ENCODE results near the gene GPX1. TPM values are rescaled to one million over a fixed set of nuclear protein-coding genes. Genes with fewer than 3 reads are reported as not detected.
"Not testable (repeated sequence)": the region's sequence is repeated elsewhere in the genome, so short reads cannot be mapped to it uniquely, and the experiment has no call there.

The GPX1 gene
- total RNA-seq, 2 donors from 2014 or later = 230 to 235 TPM

DNA sequence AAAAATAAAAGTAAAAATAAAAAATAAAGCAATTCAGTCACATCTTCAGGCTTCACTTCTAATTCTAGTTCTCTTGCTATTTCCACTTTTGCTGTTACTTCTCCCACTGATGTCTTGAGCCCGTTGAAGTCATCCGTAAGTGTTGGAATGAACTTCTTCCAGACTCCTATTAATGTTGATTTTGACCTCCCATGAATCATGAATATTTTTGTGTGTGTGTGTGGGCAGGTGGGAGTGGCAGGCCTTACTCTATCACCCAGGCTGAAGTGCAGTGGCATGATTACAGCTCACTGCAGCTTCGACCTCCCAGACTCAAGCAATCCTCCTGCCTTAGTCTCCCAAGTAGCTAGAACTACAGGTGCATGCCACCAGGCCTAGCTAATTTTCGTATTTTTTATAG lies 29.0 kb downstream of the GPX1 start:
- DNase-seq = no peak
- no peak for ATAC-seq
- intact Hi-C loops (cut with DNase I) = no loop called here

- intact Hi-C loops (cut with DNase I); ATAC-seq; DNase-seq: not testable (repeated sequence)
These were observed 29.8 kb downstream of the GPX1 start for GRCh38 chr3:49328350-49328749.

- intact Hi-C loops (cut with DNase I) = no loop called here
- no peak for ATAC-seq
- no peak for DNase-seq
These were observed 30.7 kb downstream of the GPX1 start for GRCh38 chr3:49327485-49327884.

DNA sequence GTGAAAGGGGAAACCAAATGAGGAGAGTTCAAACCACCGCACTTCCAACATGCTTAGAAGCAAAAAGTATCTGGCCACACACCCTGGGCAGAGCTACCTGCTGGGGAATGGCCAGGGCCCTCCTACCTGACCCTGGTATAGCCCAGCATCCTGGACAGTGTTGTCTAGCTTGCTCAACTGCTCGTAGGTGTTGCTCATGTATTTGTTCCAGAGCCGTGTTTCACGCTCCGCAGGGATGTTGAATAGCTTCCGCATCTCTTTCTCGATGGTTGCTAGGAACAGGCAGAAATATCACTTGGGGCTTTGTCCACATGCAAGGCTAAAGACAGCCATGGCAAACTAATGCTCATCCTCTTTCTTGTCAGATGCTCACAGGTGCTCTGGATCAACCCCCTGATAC lies 33.4 kb downstream of the GPX1 start:
- intact Hi-C loops (cut with DNase I) = no loop called here
- DNase-seq = no peak
- ATAC-seq = no peak

- intact Hi-C loops (cut with DNase I) = no loop called here
- DNase-seq (no peak), ATAC-seq (no peak)
These were observed 41.3 kb downstream of the GPX1 start for GRCh38 chr3:49316696-49317457.

- ATAC-seq (no peak), DNase-seq (no peak)
- intact Hi-C loops (cut with DNase I) = no loop called here
These were observed 44.1 kb downstream of the GPX1 start for GRCh38 chr3:49313896-49314688.

DNA sequence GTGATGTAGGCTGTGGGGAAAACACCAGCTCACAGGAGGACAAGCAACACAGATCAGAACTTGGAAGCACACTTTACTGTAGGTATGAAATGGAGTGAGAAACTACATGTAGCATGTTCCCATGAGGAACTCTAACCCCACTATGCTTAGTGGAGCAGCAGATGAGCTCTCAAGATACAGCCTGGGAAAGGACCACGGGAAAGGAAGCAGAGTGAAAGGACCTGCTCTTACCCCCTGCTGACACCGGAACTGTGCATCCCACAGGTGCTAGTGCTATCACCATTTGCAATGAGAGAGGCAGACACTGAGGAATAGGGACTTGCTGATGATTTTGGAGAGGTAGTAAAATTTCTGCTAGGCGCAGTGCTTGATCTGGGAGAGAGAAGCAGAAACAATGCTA lies 46.9 kb downstream of the GPX1 start:
- DNase-seq (no peak), ATAC-seq (no peak)
- intact Hi-C loops (cut with DNase I) = no loop called here

- ATAC-seq = no peak
- intact Hi-C loops (cut with DNase I) = no loop called here
- no peak for DNase-seq
These were observed 47.5 kb downstream of the GPX1 start for GRCh38 chr3:49310677-49311076.

Other genes starting within 250 kb of the GPX1 start
- 10 to 100 TPM; 38.3 to 49.5 TPM for gene USP19, start 237.5 kb downstream of the GPX1 start, total RNA-seq
- 100 to 1,000 TPM; 629 to 714 TPM for gene LAMB2, start 225.3 kb downstream of the GPX1 start, total RNA-seq
- 10 to 100 TPM; 12.3 to 15.3 TPM for gene CCDC71, start 192.0 kb downstream of the GPX1 start, total RNA-seq
- gene KLHDC8B, start 186.8 kb downstream of the GPX1 start, total RNA-seq = 10 to 100 TPM; 35.6 to 55.9 TPM
- gene C3orf62, start 81.1 kb downstream of the GPX1 start, total RNA-seq = 1 to 10 TPM; 3.2 to 3.4 TPM
- gene USP4, start 18.3 kb downstream of the GPX1 start, total RNA-seq = 10 to 100 TPM; 37.1 to 45.5 TPM
- gene RHOA, start 53.6 kb upstream of the GPX1 start, total RNA-seq = 100 to 1,000 TPM; 311 to 334 TPM
- gene TCTA, start 54.1 kb upstream of the GPX1 start, total RNA-seq = 10 to 100 TPM; 15.2 to 19.1 TPM
- 10 to 100 TPM; 13.9 to 14.9 TPM for gene AMT, start 64.1 kb upstream of the GPX1 start, total RNA-seq
- 10 to 100 TPM; 12.0 to 17.2 TPM for gene NICN1, start 71.0 kb upstream of the GPX1 start, total RNA-seq
- gene DAG1, start 111.9 kb upstream of the GPX1 start, total RNA-seq = 100 to 1,000 TPM in 1 of 2 donors, 10 to 100 TPM in 1; 91.4 to 100 TPM
- under 1 TPM; 0.27 to 0.39 TPM for gene BSN, start 196.1 kb upstream of the GPX1 start, total RNA-seq